Neural cell (in vitro differentiated cells): ENCODE results near the gene SELENOV. TPM values are rescaled to one million over a fixed set of nuclear protein-coding genes. Genes with fewer than 3 reads are reported as not detected.

Experiments used
- H2AFZ ChIP-seq: fragments of 200-600, 300-800 bp; sonication (generic), shearing (Covaris generic); 2 replicates; pipeline ENCODE4 v1.6.0; 2014; ENCODE audit warnings: low read depth, mild to moderate bottlenecking, antibody characterized with exemption, low read length, moderate library complexity
- H3F3A ChIP-seq: fragments of 200-600 bp; shearing (Covaris generic); 2 replicates; pipeline ENCODE4 v1.6.1; 2016; ENCODE audit warnings: mild to moderate bottlenecking, moderate library complexity, mixed read lengths, antibody characterized with exemption, low read length; ENCODE audit not compliant: insufficient read depth, poor library complexity, severe bottlenecking
- H3K27ac ChIP-seq: fragments of 200-600, 300-800 bp; sonication (generic), shearing (Covaris generic); 2 replicates; pipeline ENCODE4 v1.5.1; 2014; ENCODE audit warnings: mild to moderate bottlenecking, low read length, moderate library complexity
- H3K27me3 ChIP-seq: fragments of 300-800, 200-600 bp; sonication (generic), shearing (Covaris generic); 2 replicates; pipeline ENCODE4 v1.6.0; 2014; ENCODE audit warnings: mild to moderate bottlenecking, low read depth, low read length, moderate library complexity; ENCODE audit not compliant: insufficient read depth
- H3K36me3 ChIP-seq: fragments of 300-800, 200-600 bp; sonication (generic), shearing (Covaris generic); 2 replicates; pipeline ENCODE4 v1.5.1; 2014; ENCODE audit warnings: mild to moderate bottlenecking, antibody characterized with exemption, low read length, moderate library complexity; ENCODE audit not compliant: insufficient read depth
- H3K4me2 ChIP-seq: fragments of 300-800, 200-600 bp; sonication (generic), shearing (Covaris generic); 2 replicates; pipeline ENCODE4 v1.6.0; 2014; ENCODE audit warnings: mild to moderate bottlenecking, low read length
- H3K4me3 ChIP-seq: fragments of 300-800, 200-600 bp; sonication (generic), shearing (Covaris generic); 2 replicates; pipeline ENCODE4 v1.5.1; 2014; ENCODE audit warnings: mild to moderate bottlenecking, low read length, moderate library complexity
- H3K79me2 ChIP-seq: fragments of 200-600 bp; shearing (Covaris generic); replicated peaks from 2 replicates; pipeline ENCODE4 v1.6.0; 2014; ENCODE audit warnings: mild to moderate bottlenecking, low read length, moderate library complexity; ENCODE audit not compliant: insufficient read depth
- H3K9ac ChIP-seq: fragments of 300-800, 200-600 bp; sonication (generic), shearing (Covaris generic); 2 replicates; pipeline ENCODE4 v1.6.1; 2016; ENCODE audit warnings: mild to moderate bottlenecking, low read length, mixed read lengths
- H3K9me2 ChIP-seq: fragments of 200-600 bp; shearing (Covaris generic); 2 replicates; pipeline ENCODE4 v1.6.1; 2016; ENCODE audit warnings: mild to moderate bottlenecking, low read length, mixed read lengths; ENCODE audit not compliant: insufficient read depth
- H3K9me3 ChIP-seq: fragments of 200-600, 300-800 bp; sonication (generic), shearing (Covaris generic); 2 replicates; pipeline ENCODE4 v1.6.1; 2016; ENCODE audit warnings: mild to moderate bottlenecking, mixed run types, low read length, moderate library complexity, mixed read lengths
- H4K20me1 ChIP-seq: fragments of 200-600 bp; shearing (Covaris generic); 2 replicates; pipeline ENCODE4 v1.6.1; 2016; ENCODE audit warnings: mild to moderate bottlenecking, mixed run types; ENCODE audit not compliant: insufficient read depth
- EP300 ChIP-seq: fragments of 450-650 bp; conservative IDR thresholded peaks from 2 replicates; pipeline ENCODE4 v1.6.1; 2014; ENCODE audit warnings: antibody characterized with exemption, mild to moderate bottlenecking, moderate library complexity; ENCODE audit not compliant: poor library complexity, severe bottlenecking
- EZH2 ChIP-seq: fragments of 200-600, 300-800 bp; shearing (Covaris generic), sonication (generic); IDR thresholded peaks from 2 replicates; pipeline ENCODE4 v1.6.1; 2014; ENCODE audit warnings: antibody characterized with exemption, low read length, borderline replicate concordance, mild to moderate bottlenecking; ENCODE audit not compliant: insufficient read depth, poor library complexity, severe bottlenecking
- MXI1 ChIP-seq: fragments of 450-650 bp; conservative IDR thresholded peaks from 2 replicates; pipeline ENCODE4 v1.6.1; 2014; ENCODE audit warnings: antibody characterized with exemption, mild to moderate bottlenecking; ENCODE audit not compliant: poor library complexity, severe bottlenecking
- POLR2AphosphoS5 ChIP-seq: IDR thresholded peaks from 2 replicates; pipeline ENCODE4 v1.6.1; 2012
- RAD21 ChIP-seq: fragments of 450-650 bp; conservative IDR thresholded peaks from 2 replicates; pipeline ENCODE4 v1.6.1; 2014; ENCODE audit warnings: antibody characterized with exemption, mild to moderate bottlenecking, moderate library complexity
- SMC3 ChIP-seq: fragments of 450-650 bp; conservative IDR thresholded peaks from 2 replicates; pipeline ENCODE4 v1.6.1; 2014; ENCODE audit warnings: antibody characterized with exemption, mild to moderate bottlenecking, moderate library complexity; ENCODE audit not compliant: poor library complexity
- TAF1 ChIP-seq: IDR thresholded peaks from 2 replicates; pipeline ENCODE4 v1.6.1; 2012; ENCODE audit warnings: low read depth
- polyA plus RNA-seq: library from polyadenylated mRNA; depleted of rRNA; stranded (reverse); fragments of >200 nt; gene quantifications from 2 replicates; pipeline ENCODE4 v1.2.3, GENCODE V29; 2014
- TF ChIP-seq, protein P1 (sequence below): IDR thresholded peaks from 2 replicates; pipeline ENCODE4 v1.6.1; 2012; ENCODE audit warnings: borderline replicate concordance
- TF ChIP-seq, protein P2 (sequence below): fragments of 450-650 bp; IDR thresholded peaks from 2 replicates; pipeline ENCODE4 v1.5.1; 2014; ENCODE audit warnings: antibody characterized with exemption, mild to moderate bottlenecking, moderate library complexity; ENCODE audit not compliant: poor library complexity, severe bottlenecking

The SELENOV gene
- polyA plus RNA-seq, 1 donor from 2014 or later: 1.3 TPM

DNA sequence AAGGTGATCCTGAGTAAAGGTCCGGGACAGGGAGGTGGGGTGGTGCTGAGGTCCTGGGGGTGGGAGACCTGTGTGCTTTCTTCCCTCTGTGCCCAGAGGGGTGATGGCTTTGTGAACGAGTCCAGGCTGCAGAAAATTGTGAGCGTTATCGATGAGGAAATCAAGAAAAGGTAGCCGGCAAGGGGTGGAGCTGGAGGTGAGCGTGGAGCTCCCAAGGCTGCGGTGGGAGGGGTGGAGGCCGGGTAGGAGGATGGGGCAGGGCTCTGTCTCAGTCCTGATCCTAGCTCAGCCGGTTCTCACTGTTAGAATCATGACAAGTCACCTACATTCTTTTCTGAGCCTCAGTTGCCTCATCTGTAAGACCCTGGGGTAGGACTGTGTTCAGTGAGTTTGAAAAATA is 4.0 kb downstream of the SELENOV start:
- Histone ChIP-seq H3K9ac (no peak overlapping the region), H3K4me2 (no peak overlapping the region), H2AFZ (no peak overlapping the region), H4K20me1 (no peaks in the 10 kb centered on the region), H3K9me2 (no peaks in the 10 kb centered on the region), H3K27ac (no peak overlapping the region), H3K27me3 (peaks cover 27% of the 10 kb centered on the region), H3K36me3 (no peaks in the 10 kb centered on the region), H3K9me3 (no peaks in the 10 kb centered on the region), H3K79me2 (no peaks in the 10 kb centered on the region), H3F3A (no peaks in the 10 kb centered on the region), H3K4me3 (no peak overlapping the region)
- TF ChIP-seq SMC3 (no peak), POLR2AphosphoS5 (no peak)

DNA sequence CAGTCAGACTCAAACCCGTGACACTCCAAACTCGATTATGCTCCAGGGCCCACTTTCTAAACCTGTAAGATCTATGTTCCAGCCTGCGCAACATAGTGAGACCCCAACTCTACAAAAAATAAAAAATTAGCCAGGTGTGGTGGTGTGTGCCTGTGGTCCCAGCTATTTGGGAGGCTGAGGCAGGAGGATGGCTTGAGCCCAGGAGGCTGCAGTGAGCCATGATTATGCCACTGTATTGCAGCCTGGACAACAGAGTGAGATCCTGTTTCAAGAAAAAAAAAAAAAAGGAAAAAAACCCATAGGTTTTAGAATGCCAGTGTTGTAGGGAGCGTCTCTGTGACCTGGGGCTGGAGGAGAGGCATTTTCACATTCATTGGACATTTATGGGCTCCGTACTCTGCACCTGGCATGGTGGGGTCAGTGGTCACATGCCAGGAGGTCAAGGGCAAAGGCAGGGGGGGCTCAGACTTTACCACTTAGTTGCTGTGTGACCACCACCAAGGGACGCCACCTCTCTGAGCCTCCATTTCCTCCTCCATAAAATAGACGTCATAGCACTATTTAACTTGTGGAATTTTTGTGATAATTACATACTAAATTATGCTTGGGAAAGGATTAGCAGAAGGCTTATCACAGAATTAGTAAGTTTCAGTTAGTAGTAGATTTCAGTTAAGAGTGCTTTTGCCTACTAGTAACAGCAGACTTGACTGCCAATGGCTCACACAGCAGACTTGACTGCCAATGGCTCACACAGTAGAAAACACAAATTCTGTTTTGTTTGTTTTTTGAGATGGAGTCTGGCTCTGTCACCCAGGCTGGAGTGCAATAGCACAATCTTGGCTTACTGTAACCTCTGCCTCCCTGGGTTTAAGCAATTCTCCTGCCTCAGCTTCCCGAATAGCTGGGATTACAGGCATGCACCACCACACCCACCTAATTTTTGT is 5.9 kb downstream of the SELENOV start:
- Histone ChIP-seq H3K79me2 (no peaks in the 10 kb centered on the region), H3K9me2 (no peaks in the 10 kb centered on the region), H3K4me3 (no peak overlapping the region), H3K9ac (no peak overlapping the region), H3K9me3 (no peaks in the 10 kb centered on the region), H3F3A (no peaks in the 10 kb centered on the region), H2AFZ (no peak overlapping the region), H4K20me1 (no peaks in the 10 kb centered on the region), H3K4me2 (no peak overlapping the region), H3K27ac (no peak overlapping the region), H3K36me3 (no peaks in the 10 kb centered on the region), H3K27me3 (peaks cover 9% of the 10 kb centered on the region)
- TF ChIP-seq EZH2 (no peak), SMC3 (no peak)
- TF ChIP-seq, protein P1, sequence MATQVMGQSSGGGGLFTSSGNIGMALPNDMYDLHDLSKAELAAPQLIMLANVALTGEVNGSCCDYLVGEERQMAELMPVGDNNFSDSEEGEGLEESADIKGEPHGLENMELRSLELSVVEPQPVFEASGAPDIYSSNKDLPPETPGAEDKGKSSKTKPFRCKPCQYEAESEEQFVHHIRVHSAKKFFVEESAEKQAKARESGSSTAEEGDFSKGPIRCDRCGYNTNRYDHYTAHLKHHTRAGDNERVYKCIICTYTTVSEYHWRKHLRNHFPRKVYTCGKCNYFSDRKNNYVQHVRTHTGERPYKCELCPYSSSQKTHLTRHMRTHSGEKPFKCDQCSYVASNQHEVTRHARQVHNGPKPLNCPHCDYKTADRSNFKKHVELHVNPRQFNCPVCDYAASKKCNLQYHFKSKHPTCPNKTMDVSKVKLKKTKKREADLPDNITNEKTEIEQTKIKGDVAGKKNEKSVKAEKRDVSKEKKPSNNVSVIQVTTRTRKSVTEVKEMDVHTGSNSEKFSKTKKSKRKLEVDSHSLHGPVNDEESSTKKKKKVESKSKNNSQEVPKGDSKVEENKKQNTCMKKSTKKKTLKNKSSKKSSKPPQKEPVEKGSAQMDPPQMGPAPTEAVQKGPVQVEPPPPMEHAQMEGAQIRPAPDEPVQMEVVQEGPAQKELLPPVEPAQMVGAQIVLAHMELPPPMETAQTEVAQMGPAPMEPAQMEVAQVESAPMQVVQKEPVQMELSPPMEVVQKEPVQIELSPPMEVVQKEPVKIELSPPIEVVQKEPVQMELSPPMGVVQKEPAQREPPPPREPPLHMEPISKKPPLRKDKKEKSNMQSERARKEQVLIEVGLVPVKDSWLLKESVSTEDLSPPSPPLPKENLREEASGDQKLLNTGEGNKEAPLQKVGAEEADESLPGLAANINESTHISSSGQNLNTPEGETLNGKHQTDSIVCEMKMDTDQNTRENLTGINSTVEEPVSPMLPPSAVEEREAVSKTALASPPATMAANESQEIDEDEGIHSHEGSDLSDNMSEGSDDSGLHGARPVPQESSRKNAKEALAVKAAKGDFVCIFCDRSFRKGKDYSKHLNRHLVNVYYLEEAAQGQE: no peak

DNA sequence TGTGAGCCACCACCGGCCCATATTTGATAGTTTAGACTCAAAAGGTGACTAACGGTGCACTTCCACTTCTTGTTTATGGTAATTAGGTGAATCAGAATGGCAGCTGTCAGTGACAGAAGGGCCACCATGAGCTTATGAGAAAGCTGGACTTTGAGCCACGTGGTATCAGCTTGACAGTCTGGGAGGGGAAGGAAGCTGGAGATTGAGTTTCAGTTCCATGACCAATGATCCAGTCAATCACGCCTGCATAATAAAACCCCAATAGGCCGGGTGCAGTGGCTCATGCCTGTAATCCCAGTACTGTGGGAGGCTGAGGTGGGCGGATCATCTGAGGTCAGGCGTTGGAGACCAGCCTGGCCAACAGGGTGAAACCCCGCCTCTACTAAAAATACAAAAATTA is 9.6 kb downstream of the SELENOV start:
- H3K9me3 ChIP-seq: no peaks in the 10 kb centered on the region
- no peaks in the 10 kb centered on the region for H3K9me2 ChIP-seq
- no peak overlapping the region for H3K9ac ChIP-seq
- H4K20me1 ChIP-seq: no peaks in the 10 kb centered on the region
- no peaks in the 10 kb centered on the region for H3F3A ChIP-seq
- H2AFZ ChIP-seq: no peak overlapping the region
- H3K4me2 ChIP-seq: no peak overlapping the region
- no peaks in the 10 kb centered on the region for H3K36me3 ChIP-seq
- TF ChIP-seq EZH2: no peak
- TF ChIP-seq, protein P2, sequence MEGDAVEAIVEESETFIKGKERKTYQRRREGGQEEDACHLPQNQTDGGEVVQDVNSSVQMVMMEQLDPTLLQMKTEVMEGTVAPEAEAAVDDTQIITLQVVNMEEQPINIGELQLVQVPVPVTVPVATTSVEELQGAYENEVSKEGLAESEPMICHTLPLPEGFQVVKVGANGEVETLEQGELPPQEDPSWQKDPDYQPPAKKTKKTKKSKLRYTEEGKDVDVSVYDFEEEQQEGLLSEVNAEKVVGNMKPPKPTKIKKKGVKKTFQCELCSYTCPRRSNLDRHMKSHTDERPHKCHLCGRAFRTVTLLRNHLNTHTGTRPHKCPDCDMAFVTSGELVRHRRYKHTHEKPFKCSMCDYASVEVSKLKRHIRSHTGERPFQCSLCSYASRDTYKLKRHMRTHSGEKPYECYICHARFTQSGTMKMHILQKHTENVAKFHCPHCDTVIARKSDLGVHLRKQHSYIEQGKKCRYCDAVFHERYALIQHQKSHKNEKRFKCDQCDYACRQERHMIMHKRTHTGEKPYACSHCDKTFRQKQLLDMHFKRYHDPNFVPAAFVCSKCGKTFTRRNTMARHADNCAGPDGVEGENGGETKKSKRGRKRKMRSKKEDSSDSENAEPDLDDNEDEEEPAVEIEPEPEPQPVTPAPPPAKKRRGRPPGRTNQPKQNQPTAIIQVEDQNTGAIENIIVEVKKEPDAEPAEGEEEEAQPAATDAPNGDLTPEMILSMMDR: no peak
- no peak for TF ChIP-seq RAD21
- no peak for TF ChIP-seq MXI1
- TF ChIP-seq TAF1: no peak
- TF ChIP-seq POLR2AphosphoS5: no peak
- TF ChIP-seq EP300: no peak
- H3K27ac ChIP-seq: no peak overlapping the region
- H3K4me3 ChIP-seq: no peak overlapping the region
- no peaks in the 10 kb centered on the region for H3K27me3 ChIP-seq
- peaks cover 4% of the 10 kb centered on the region for H3K79me2 ChIP-seq
